Measurements from ENCODE around the gene SHB.
A peak's percentile ranks its signal among the peaks of the same experiment; 100 is the strongest.
"Not testable (repeated sequence)": the region's sequence is repeated elsewhere in the genome, so short reads cannot be mapped to it uniquely, and the experiment has no call there.

SHB gene

GRCh38 chr9:37913480-37914153, 155.4 kb downstream of the SHB start:
- peak; percentile 83 for DNase-seq

GRCh38 chr9:37911271-37911681, 157.8 kb downstream of the SHB start:
- DNase-seq, result no peak

GRCh38 chr9:37910271-37910670, 158.8 kb downstream of the SHB start:
- DNase-seq, result no peak

DNA sequence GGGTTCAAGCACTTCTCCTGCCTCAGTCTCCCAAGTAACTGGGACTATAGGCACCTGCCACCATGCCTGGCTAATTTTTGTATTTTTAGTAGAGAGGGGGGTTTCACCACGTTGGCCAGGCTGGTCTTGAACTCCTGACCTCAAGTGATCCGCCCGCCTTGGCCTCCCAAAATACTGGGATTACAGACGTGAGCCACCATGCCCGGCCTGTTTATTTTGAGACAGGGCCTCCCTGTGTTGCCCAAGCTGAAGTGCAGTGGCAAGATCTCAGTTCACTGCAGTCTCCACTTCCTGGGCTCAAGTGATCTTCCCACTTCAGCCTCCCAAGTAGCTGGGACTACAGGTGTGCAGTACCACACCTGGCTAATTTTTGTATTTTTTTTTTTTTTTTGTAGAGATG, 159.2 kb downstream of the SHB start:
- not testable (repeated sequence) for DNase-seq

GRCh38 chr9:37909326-37909725, 159.7 kb downstream of the SHB start:
- DNase-seq, result no peak

- peak; percentile 21 for DNase-seq
Measured at GRCh38 chr9:37908698-37909186, 160.3 kb downstream of the SHB start.

DNA sequence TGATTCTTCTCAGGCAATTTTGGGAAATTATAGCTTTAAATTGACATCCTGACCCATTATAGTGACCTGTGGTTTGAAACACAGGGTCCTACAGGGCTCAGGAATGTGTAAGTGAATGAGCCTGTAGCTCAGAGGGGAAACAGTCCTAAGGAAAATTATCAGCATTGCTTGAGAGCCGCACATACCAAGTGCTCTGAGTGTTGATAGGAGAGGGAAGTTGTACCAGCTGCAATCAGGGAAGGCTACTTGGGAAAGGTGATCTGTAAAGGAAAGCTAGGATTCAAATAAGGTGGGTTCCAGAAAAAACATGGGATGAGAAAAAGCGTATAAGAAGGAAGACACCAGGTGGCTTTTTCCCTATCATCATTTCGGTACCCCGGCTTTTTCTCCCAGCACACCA, 160.7 kb downstream of the SHB start:
- DNase-seq, result no peak

- DNase-seq, result no peak
Measured at GRCh38 chr9:37906312-37907239, 162.5 kb downstream of the SHB start.

GRCh38 chr9:37905776-37906175, 163.3 kb downstream of the SHB start:
- DNase-seq, result no peak

- DNase-seq, result no peak
Measured at GRCh38 chr9:37905131-37905505, 163.9 kb downstream of the SHB start.

GRCh38 chr9:37904445-37905130, 164.4 kb downstream of the SHB start:
- DNase-seq, result no peak

GRCh38 chr9:37903647-37904444, 165.2 kb downstream of the SHB start, which contains the start of gene SLC25A51:
Gene SLC25A51, minus strand, starts transcription at chr9:37904127. Its CDS starts 15,577 bp downstream, at chr9:37888550.
- peak; percentile 97 for DNase-seq

GRCh38 chr9:37902796-37903646, 166.0 kb downstream of the SHB start:
- peak; percentile 5 for DNase-seq

DNA sequence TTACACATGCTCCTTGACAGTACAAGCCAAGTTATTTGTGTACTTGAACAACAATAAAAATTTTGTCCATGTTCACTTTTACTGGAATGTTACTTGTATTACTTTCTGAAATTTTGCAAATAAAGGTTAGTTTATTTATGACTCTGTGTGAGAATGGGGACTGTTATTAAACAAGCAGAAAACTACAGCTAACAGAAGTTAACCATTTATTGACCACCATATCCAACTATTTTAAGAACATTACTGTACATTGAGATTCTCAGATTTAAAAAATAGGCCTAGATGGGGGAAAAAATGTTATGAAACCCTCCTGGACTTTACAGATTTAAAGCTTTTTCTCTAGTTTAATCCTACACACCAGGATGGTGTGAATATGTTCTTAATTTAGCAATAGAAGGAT, 166.9 kb downstream of the SHB start:
- DNase-seq, result no peak

GRCh38 chr9:37899041-37899440, 170.0 kb downstream of the SHB start:
- no peak for DNase-seq

DNA sequence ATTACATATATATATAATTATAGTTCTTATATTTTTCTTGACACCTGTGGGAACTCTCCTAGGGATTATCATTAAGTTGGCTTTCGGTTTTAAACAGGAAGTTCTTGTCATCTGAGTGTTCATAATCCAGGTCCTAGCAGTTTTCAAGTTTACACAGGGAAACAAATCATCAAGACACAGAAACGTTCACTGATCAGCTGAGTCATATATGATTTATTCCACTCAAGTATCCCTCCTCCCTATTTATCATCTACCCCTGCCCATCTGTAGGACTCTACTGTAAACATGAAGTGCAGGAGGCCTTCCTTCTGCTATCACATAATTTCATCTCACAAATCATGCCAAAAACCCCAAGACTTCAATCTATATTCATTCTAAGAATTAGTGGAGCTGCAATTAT, 171.4 kb downstream of the SHB start:
- DNase-seq, result no peak

GRCh38 chr9:37892063-37892462, 177.0 kb downstream of the SHB start:
- no peak for DNase-seq

GRCh38 chr9:37891042-37891441, 178.0 kb downstream of the SHB start:
- not testable (repeated sequence) for DNase-seq

- no peak for DNase-seq
Measured at GRCh38 chr9:37889536-37889935, 179.5 kb downstream of the SHB start.

- not testable (repeated sequence) for DNase-seq
Measured at GRCh38 chr9:37887977-37888583, 180.9 kb downstream of the SHB start.

DNA sequence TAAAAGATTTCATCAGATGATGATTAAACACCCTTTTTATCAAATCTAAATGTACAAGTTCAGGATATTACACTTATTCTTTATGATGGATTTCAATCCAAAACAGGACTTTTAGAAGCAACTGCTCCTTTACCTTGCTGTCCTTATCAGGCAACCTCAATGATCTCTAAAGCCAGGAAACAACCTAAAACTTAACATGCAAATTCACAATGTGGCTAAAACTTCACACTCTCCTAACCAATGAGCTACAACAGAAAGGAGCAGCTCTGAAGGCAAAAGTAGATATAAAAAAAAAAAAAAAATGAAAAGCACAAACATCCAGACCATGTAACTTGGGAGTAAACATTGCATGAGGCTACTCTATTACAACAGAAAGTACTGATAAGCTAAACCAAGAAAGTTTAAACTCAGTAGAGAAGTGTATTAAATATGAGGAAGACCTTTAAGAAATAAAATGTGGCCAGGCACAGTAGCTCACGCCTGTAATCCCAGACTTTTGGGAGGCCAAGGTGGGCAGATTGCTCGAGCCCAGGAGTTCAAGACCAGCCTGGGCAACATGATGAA, 188.0 kb downstream of the SHB start:
- DNase-seq, result no peak
